Measurements from ENCODE around the gene STEAP2.

GRCh38 chr7:90251304-90251635, 39.7 kb downstream of the STEAP2 start:
- TF ChIP-seq POLR2A (IDR thresholded peaks at IDR 0.05): no peak
- no peak for TF ChIP-seq CTCF (IDR thresholded peaks at IDR 0.05 in 4 of 5, conservative IDR thresholded peaks at IDR 0.05 in 1 of 5)
